Mesodermal cell (in vitro differentiated cells): ENCODE results near the gene USF2.
A peak's percentile ranks its signal among the peaks of the same experiment; 100 is the strongest.

Experiments used
- H3K27ac ChIP-seq: 2 replicates; pipeline ENCODE4 v1.7.0; 2013; ENCODE audit warnings: mild to moderate bottlenecking, low read depth, low read length, moderate library complexity; ENCODE audit not compliant: severe bottlenecking
- H3K36me3 ChIP-seq: 2 replicates; pipeline ENCODE4 v1.7.1; 2013; ENCODE audit warnings: mild to moderate bottlenecking, low read length, moderate library complexity; ENCODE audit not compliant: control insufficient read depth, insufficient read depth
- H3K4me1 ChIP-seq: one replicate; pipeline ENCODE4 v1.7.1; 2013; ENCODE audit warnings: mild to moderate bottlenecking, low read length; ENCODE audit not compliant: insufficient read depth, control insufficient read depth, poor library complexity, severe bottlenecking
- H3K4me3 ChIP-seq: 2 replicates; pipeline ENCODE4 v1.7.0; 2013; ENCODE audit warnings: low read length, control low read depth, mild to moderate bottlenecking; ENCODE audit not compliant: insufficient read depth, poor library complexity, severe bottlenecking; ENCODE audit errors: extremely low read depth
- H3K9me3 ChIP-seq: 2 replicates; pipeline ENCODE4 v1.7.1; 2013; ENCODE audit warnings: mild to moderate bottlenecking, low read length, moderate library complexity; ENCODE audit not compliant: control insufficient read depth
- WGBS, 2 experiments: methylation state at CpG; one replicate each; pipeline ENCODE4 v1.1.5; 2013; ENCODE audit warnings: missing lambda C conversion rate in 2 of 2; ENCODE audit not compliant: insufficient coverage in 2 of 2; 5-methylcytosine and 5-hydroxymethylcytosine counted together

The USF2 gene

DNA sequence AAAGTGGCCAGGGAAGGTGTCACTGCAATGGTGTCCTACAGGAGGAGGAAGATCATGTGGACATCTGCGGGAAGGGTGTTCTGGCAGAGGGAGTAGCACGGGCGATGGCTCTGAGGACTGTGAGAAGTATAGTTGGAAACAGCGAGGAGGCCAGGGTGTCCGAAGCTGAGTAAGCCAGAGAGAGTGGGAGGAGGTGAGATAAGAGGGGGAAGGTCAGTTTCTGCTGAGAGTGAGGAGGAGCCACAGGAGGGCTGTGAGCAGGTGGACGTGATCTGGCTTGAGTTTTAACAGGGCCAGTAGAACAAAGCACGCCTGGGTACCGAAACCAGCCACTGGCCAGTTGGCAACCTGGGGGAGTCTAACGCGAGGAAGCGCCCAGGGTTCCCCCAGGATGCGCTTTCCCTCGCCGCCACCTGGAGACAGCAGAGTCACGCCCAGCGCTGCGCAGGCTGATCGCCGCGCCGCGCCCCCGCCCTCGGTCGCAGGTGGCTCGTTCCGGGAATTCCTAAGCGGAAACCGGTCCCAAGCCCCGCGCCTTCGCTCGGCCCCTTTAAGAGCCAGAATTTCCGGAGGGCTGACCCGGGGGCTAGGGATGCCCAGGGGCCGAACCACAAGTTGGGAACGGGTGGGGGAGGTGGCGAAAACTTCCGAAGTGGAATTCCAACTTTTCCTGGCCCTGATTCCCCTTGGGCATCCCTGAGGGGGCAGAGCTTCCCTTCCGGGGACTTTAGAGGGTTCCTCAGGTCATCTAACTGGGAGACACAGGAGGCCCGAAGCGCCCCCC lies 21.0 kb upstream of the USF2 start:
- Histone ChIP-seq H3K36me3 (peaks cover 7% of the 10 kb centered on the region), H3K4me1 (peaks cover 7% of the 10 kb centered on the region), H3K27ac (peak overlapping the region; percentile 69), H3K9me3 (no peaks in the 10 kb centered on the region), H3K4me3 (peak overlapping the region; percentile 48)
- WGBS, 2 experiments: 3 to 4% methylated on average over 36 to 40 of the region's 42 CpGs

DNA sequence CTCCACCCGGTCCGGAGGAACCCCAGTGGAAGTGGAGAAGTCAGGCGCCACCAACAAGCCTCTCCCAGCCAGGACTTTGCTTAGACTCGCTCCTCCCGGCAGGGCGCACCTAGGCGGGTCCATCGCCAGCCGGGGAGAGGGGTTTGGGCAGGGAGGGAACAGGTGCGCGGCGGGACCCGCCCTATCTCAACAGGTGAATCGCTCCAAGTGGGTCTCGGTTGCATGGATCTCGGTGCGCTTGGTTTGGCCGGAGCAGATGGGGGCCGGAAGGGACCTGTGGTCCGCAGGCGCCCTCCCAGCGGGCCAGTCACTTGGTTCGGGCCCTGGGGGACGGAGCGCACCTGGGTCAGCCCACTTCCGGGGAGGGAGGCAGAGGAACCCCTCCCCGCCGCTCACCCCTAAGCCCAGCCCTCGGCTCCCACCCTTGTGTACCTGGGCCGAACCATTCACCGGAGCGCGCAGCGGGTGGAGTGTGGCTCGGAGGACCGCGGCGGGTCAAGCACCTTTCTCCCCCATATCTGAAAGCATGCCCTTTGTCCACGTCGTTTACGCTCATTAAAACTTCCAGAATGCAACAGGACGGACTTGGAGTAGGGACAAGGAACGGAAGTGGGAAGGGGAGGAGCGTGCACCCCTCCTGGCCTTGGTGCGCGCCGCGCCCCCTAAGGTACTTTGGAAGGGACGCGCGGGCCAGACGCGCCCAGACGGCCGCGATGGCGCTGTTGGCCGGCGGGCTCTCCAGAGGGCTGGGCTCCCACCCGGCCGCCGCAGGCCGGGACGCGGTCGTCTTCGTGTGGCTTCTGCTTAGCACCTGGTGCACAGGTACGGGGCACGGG lies 20.2 kb upstream of the USF2 start, which contains the start of gene LSR:
Gene LSR (plus strand): TSS at position 693 of the 836 bp plus-strand sequence. CDS start 21 bp downstream, at position 714.
- Histone ChIP-seq H3K9me3 (no peaks in the 10 kb centered on the region), H3K36me3 (peaks cover 7% of the 10 kb centered on the region), H3K4me1 (peaks cover 7% of the 10 kb centered on the region), H3K27ac (peak within 1 kb of the TSS; percentile 69), H3K4me3 (peak within 1 kb of the TSS; percentile 48)
- WGBS, 2 experiments: 0 to 1% methylated on average over 46 to 50 of the region's 69 CpGs

DNA sequence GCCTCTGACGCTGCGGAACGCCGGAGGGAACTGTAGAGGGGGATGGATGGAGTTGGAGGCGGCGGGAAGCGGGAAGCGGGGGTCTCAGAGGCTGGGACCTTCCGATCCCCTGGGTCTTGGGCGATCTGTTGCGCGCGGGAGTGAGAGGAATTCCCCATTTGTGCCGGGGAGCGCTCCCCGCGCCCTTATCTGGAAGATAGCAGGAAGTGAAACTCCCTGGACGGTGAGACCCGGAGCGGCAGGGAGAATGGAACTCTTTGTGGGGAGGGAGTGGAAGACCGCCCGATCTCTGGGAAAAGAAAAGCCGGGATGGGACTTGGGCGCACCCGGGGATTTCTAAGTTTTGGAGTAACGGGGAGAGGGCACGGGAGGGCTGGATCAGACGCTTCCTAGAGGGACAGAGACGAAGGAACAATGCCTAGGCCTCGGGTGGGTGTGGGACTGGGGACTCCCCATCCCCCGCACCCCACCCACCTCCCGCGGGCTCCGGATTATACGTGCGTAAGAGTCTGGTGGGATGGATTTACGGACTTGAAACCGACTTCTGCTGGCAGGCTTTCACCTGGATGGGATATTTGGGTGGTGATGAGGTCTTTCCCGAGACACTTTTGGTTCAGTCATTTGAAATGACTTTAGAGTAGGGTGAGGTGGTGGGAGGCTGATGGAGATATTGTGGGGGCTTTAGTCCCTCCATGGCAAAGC lies 19.5 kb upstream of the USF2 start:
- peaks cover 7% of the 10 kb centered on the region for H3K4me1 ChIP-seq
- 3 to 5% methylated on average over 20 to 33 of the region's 39 CpGs for WGBS, 2 experiments
- no peaks in the 10 kb centered on the region for H3K9me3 ChIP-seq
- peaks cover 7% of the 10 kb centered on the region for H3K36me3 ChIP-seq
- no peak overlapping the region for H3K27ac ChIP-seq
- peak overlapping the region; percentile 48 for H3K4me3 ChIP-seq

DNA sequence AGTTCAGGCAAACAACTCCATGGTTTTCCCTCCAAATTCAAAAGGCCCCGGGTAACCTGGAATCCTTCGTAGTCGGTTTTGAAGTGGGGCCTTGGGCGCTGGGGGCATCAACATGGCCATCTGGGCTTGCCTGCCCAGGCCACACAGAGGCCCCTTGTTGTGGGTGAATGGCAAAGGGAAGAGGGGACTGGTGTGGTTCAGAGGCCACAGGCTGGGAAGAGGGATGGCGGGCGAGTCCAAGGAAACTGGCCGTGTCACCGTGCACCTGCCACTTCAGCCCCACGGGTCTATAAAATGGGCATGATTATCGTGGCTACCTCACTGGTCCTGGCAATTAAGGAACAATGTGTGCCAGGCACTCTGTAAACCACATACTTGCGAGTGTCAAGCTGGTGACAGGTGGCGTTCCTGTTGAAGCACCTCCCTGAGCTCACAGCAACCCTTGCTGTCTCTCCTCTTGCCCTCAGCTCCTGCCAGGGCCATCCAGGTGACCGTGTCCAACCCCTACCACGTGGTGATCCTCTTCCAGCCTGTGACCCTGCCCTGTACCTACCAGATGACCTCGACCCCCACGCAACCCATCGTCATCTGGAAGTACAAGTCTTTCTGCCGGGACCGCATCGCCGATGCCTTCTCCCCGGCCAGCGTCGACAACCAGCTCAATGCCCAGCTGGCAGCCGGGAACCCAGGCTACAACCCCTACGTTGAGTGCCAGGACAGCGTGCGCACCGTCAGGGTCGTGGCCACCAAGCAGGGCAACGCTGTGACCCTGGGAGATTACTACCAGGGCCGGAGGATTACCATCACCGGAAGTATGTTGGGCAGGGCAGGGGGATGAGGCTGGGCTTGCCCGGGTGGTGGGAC lies 18.7 kb upstream of the USF2 start:
- H3K4me3 ChIP-seq: peak overlapping the region; percentile 48
- WGBS, 2 experiments: 88 to 93% methylated on average over 33 to 34 of the region's 34 CpGs

DNA sequence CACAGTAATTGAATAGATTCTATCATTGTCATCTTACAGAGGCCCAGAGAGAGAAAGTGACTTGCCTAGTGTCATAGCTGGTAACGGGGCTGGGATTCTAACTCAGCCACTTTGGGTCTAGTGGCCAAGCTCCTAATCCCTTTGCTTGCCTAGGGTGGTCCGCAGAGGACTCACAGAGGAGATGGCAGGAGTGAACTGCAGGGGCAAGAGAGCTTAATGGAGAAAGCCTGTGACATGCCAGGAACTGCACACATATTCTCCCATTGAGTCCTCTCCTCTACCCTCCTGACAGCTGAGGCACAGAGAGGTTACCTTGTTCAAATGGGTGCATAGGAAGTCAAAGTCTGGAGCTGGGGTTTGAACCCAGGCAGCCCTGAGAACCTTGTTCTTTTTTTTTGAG lies 17.3 kb upstream of the USF2 start:
- peaks cover 18% of the 10 kb centered on the region for H3K36me3 ChIP-seq
- peaks cover 7% of the 10 kb centered on the region for H3K4me1 ChIP-seq
- 95 to 100% methylated on average over 2 of the region's 2 CpGs for WGBS, 2 experiments
- H3K4me3 ChIP-seq: no peak overlapping the region
- no peak overlapping the region for H3K27ac ChIP-seq
- H3K9me3 ChIP-seq: no peaks in the 10 kb centered on the region

More for the DNA sequence above, 18.7 kb upstream of the USF2 start:
- no peak overlapping the region for H3K27ac ChIP-seq
- peaks cover 15% of the 10 kb centered on the region for H3K36me3 ChIP-seq
- H3K9me3 ChIP-seq: no peaks in the 10 kb centered on the region
- peaks cover 7% of the 10 kb centered on the region for H3K4me1 ChIP-seq

DNA sequence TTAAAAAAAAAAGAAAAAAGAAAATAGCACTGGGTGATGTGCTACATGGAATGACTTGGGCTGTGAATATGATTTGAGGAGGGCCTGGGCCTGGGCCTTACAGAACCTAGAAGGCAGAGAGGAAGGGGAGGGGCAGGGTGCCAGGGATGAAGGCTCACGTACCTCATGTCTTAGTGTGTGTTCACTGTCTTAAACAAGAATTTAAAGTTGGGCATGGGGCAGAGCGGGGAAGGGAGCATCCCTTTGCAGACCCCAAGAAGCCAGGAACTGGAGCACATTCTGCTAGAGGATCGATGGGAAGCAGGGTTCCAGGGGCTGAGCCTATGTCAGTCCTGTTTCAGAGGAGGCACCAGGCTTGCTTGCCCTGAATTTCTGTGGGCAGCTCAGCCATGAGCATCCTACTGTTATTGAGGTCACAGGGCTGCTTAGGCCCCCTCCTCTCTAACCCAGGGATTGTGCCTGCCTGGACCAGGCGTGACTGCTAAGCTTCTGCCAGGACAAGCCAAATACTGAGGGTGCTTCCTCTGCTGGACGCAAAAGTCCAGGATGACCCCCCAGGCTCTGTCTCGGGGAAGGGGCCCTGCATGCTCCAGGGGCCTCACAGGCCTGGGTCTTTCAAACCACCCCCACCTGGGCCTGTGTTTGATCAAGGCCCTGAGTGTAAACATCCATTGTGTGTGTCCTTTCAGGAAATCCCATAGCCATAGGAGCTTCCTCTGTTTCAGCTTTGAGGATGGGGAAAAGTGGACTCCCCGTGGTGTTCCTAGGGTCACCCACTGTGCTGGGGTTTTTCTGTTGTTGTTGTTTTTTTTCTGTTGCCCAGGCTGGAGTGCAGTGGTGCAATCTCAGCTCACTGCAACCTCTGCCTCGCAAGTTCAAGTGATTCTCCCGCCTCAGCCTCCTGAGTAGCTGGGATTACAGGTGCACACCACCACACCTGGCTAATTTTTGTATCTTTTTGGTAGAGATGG lies 15.2 kb upstream of the USF2 start:
- WGBS, 2 experiments: 79 to 85% methylated on average over 7 to 9 of the region's 9 CpGs
- H3K4me3 ChIP-seq: no peak overlapping the region
- peaks cover 18% of the 10 kb centered on the region for H3K36me3 ChIP-seq
- no peaks in the 10 kb centered on the region for H3K4me1 ChIP-seq
- H3K27ac ChIP-seq: no peak overlapping the region
- no peaks in the 10 kb centered on the region for H3K9me3 ChIP-seq

DNA sequence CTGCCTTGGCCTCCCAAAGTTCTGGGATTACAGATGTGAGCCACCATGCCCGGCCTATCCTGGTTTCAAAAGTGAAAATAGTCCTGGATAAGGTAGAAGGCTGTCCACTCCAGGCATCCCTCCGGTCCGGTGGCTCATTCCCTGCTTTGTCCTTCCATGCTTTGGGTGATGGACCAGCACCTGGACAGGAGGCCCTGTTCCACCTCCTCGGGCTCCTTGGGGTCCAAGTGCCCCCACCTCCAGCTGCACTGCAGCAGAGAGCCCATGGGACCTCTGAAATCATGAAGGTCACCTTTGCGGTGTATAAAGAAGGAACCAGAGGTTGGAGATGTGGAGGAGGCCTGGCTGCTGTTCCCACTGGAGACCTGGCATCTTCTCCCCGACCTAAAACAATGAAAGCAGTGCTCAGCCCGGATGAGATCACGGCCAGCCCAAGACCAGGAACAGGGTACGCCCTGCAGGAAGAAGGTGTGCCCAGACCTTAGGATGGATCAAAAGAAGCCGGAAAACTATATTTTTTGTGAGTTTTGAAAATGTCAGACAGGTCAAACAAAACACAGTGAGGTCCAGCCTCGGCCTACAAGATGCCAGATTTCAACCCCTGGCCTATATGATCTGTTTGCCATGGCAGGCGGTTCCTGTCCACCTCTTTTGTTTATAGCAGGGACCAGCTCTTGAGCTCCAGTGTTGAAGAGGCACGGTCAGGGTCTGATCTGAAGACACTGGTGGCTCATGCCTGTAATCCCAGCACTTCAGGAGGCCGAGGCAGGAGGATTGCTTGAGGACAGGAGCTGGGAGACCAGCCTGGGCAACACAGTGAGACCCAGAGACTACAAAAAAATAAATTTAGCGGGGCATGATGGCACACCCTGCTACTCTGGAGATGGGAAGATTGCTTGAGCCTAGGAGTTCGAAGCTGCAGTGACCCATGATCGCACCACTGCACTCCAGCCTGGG lies 14.1 kb upstream of the USF2 start:
- WGBS, 2 experiments: 94% methylated on average over 16 to 17 of the region's 17 CpGs
- H3K36me3 ChIP-seq: peaks cover 18% of the 10 kb centered on the region
- H3K27ac ChIP-seq: no peak overlapping the region
- H3K9me3 ChIP-seq: no peaks in the 10 kb centered on the region
- H3K4me3 ChIP-seq: no peak overlapping the region
- H3K4me1 ChIP-seq: no peaks in the 10 kb centered on the region

DNA sequence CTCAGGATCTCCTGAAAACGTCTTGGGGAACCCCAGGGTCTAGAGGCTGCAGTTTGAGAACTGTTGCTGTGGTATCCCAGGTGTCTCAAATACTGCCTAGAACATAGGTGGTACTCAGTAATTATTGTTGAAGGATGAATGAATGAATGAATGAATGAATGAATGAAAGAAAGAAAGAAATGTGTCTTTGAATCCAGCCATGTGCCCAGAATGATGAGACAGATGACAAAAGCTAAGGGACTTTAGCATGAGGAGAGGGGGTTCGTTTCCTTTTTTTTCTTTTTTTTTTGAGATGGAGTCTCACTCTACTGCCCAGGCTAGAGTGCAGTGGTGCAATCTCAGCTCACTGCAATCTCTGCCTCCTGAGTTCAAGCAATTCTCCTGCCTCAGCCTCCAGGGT lies 12.2 kb upstream of the USF2 start:
- H3K4me3 ChIP-seq: no peak overlapping the region
- H3K9me3 ChIP-seq: no peaks in the 10 kb centered on the region
- 81 to 100% methylated on average over 1 of the region's 2 CpGs for WGBS, 2 experiments
- H3K36me3 ChIP-seq: peaks cover 11% of the 10 kb centered on the region
- H3K27ac ChIP-seq: no peak overlapping the region
- H3K4me1 ChIP-seq: no peaks in the 10 kb centered on the region
